ENCODE measurements around the gene USP4.

Gene USP4

GRCh38 chr3:49305608-49306007, 34.2 kb downstream of the USP4 start:
- ATAC-seq (replicated peaks; ENCODE audit: extremely low read depth, poor library complexity, severe bottlenecking) = no peak
- Mint-ChIP-seq H3K27me3 (no peaks in the 10 kb centered on the region), H3K4me1 (peaks cover 5% of the 10 kb centered on the region), H3K9me3 (no peaks in the 10 kb centered on the region), H3K4me3 (no peak overlapping the region), H3K36me3 (ENCODE audit: insufficient read depth) (peaks cover 61% of the 10 kb centered on the region), H3K27ac (ENCODE audit: low read depth) (no peak overlapping the region)
- DNase-seq (ENCODE audit: low spot score in 2 of 2) = no peak

- Mint-ChIP-seq H3K4me3 (no peak overlapping the region), H3K27ac (ENCODE audit: low read depth) (no peak overlapping the region), H3K36me3 (ENCODE audit: insufficient read depth) (peaks cover 67% of the 10 kb centered on the region), H3K27me3 (no peaks in the 10 kb centered on the region), H3K9me3 (no peaks in the 10 kb centered on the region), H3K4me1 (peaks cover 5% of the 10 kb centered on the region)
- DNase-seq (ENCODE audit: low spot score in 2 of 2) (no peak), ATAC-seq (replicated peaks; ENCODE audit: extremely low read depth, poor library complexity, severe bottlenecking) (no peak)
Observed at GRCh38 chr3:49302613-49303012, 37.2 kb downstream of the USP4 start.

- DNase-seq (ENCODE audit: low spot score in 2 of 2) (no peak), ATAC-seq (replicated peaks; ENCODE audit: extremely low read depth, poor library complexity, severe bottlenecking) (no peak)
- Mint-ChIP-seq H3K9me3 (no peaks in the 10 kb centered on the region), H3K4me1 (peaks cover 9% of the 10 kb centered on the region), H3K27ac (ENCODE audit: low read depth) (no peak overlapping the region), H3K27me3 (no peaks in the 10 kb centered on the region), H3K4me3 (no peak overlapping the region), H3K36me3 (ENCODE audit: insufficient read depth) (peaks cover 66% of the 10 kb centered on the region)
Observed at GRCh38 chr3:49300595-49300994, 39.3 kb downstream of the USP4 start.

- Mint-ChIP-seq H3K4me3 (no peak overlapping the region), H3K36me3 (ENCODE audit: insufficient read depth) (peaks cover 68% of the 10 kb centered on the region), H3K27ac (ENCODE audit: low read depth) (no peak overlapping the region), H3K9me3 (no peaks in the 10 kb centered on the region), H3K4me1 (peaks cover 9% of the 10 kb centered on the region), H3K27me3 (no peaks in the 10 kb centered on the region)
- DNase-seq (ENCODE audit: low spot score in 2 of 2) (no peak), ATAC-seq (replicated peaks; ENCODE audit: extremely low read depth, poor library complexity, severe bottlenecking) (no peak)
Observed at GRCh38 chr3:49298511-49298910, 41.3 kb downstream of the USP4 start.

- no peak overlapping the region for H3K4me3 Mint-ChIP-seq
- peak overlapping the region; percentile 52 for H3K27ac Mint-ChIP-seq (ENCODE audit: low read depth)
- no peaks in the 10 kb centered on the region for H3K9me3 Mint-ChIP-seq
- peaks cover 5% of the 10 kb centered on the region for H3K4me1 Mint-ChIP-seq
- H3K36me3 Mint-ChIP-seq (ENCODE audit: insufficient read depth) = peaks cover 80% of the 10 kb centered on the region
- H3K27me3 Mint-ChIP-seq = no peaks in the 10 kb centered on the region
- DNase-seq (ENCODE audit: low spot score in 2 of 2) = no peak
- no peak for ATAC-seq (replicated peaks; ENCODE audit: extremely low read depth, poor library complexity, severe bottlenecking)
Observed at GRCh38 chr3:49296781-49297411, 43.0 kb downstream of the USP4 start.

GRCh38 chr3:49295489-49296058, 44.3 kb downstream of the USP4 start:
- H3K27me3 Mint-ChIP-seq = no peaks in the 10 kb centered on the region
- H3K27ac Mint-ChIP-seq (ENCODE audit: low read depth) = peak overlapping the region; percentile 22
- peaks cover 83% of the 10 kb centered on the region for H3K36me3 Mint-ChIP-seq (ENCODE audit: insufficient read depth)
- H3K4me3 Mint-ChIP-seq = no peak overlapping the region
- H3K9me3 Mint-ChIP-seq = no peaks in the 10 kb centered on the region
- H3K4me1 Mint-ChIP-seq = peaks cover 5% of the 10 kb centered on the region
- DNase-seq (ENCODE audit: low spot score in 2 of 2) (no peak), ATAC-seq (replicated peaks; ENCODE audit: extremely low read depth, poor library complexity, severe bottlenecking) (no peak)

- peaks cover 5% of the 10 kb centered on the region for H3K4me1 Mint-ChIP-seq
- peaks cover 80% of the 10 kb centered on the region for H3K36me3 Mint-ChIP-seq (ENCODE audit: insufficient read depth)
- no peak overlapping the region for H3K27ac Mint-ChIP-seq (ENCODE audit: low read depth)
- H3K4me3 Mint-ChIP-seq = no peak overlapping the region
- ATAC-seq (replicated peaks; ENCODE audit: extremely low read depth, poor library complexity, severe bottlenecking) = no peak
- no peak for DNase-seq (ENCODE audit: low spot score in 2 of 2)
- H3K9me3 Mint-ChIP-seq = no peaks in the 10 kb centered on the region
- H3K27me3 Mint-ChIP-seq = no peaks in the 10 kb centered on the region
Observed at GRCh38 chr3:49294343-49294742, 45.5 kb downstream of the USP4 start.

- Mint-ChIP-seq H3K27me3 (no peaks in the 10 kb centered on the region), H3K4me1 (no peaks in the 10 kb centered on the region), H3K4me3 (no peak overlapping the region), H3K9me3 (no peaks in the 10 kb centered on the region), H3K36me3 (ENCODE audit: insufficient read depth) (peaks cover 64% of the 10 kb centered on the region), H3K27ac (ENCODE audit: low read depth) (no peak overlapping the region)
- DNase-seq (ENCODE audit: low spot score in 2 of 2) = no peak
- ATAC-seq (replicated peaks; ENCODE audit: extremely low read depth, poor library complexity, severe bottlenecking) = no peak
Observed at GRCh38 chr3:49283997-49284396, 55.9 kb downstream of the USP4 start.

GRCh38 chr3:49279376-49279775, 60.5 kb downstream of the USP4 start:
- ATAC-seq (replicated peaks; ENCODE audit: extremely low read depth, poor library complexity, severe bottlenecking) = no peak
- H3K27me3 Mint-ChIP-seq = no peaks in the 10 kb centered on the region
- peaks cover 42% of the 10 kb centered on the region for H3K36me3 Mint-ChIP-seq (ENCODE audit: insufficient read depth)
- H3K4me3 Mint-ChIP-seq = no peak overlapping the region
- DNase-seq (ENCODE audit: low spot score in 2 of 2) = no peak
- H3K9me3 Mint-ChIP-seq = no peaks in the 10 kb centered on the region
- H3K27ac Mint-ChIP-seq (ENCODE audit: low read depth) = no peak overlapping the region
- peaks cover 19% of the 10 kb centered on the region for H3K4me1 Mint-ChIP-seq

GRCh38 chr3:49278548-49278947, 61.3 kb downstream of the USP4 start:
- Mint-ChIP-seq H3K4me3 (no peak overlapping the region), H3K36me3 (ENCODE audit: insufficient read depth) (peaks cover 35% of the 10 kb centered on the region)

GRCh38 chr3:49277383-49277775, 62.5 kb downstream of the USP4 start:
- H3K4me1 Mint-ChIP-seq = peaks cover 19% of the 10 kb centered on the region
- no peaks in the 10 kb centered on the region for H3K9me3 Mint-ChIP-seq
- peak overlapping the region; percentile 87 for H3K27ac Mint-ChIP-seq (ENCODE audit: low read depth)
- H3K27me3 Mint-ChIP-seq = no peaks in the 10 kb centered on the region
- DNase-seq (ENCODE audit: low spot score in 2 of 2) (no peak), ATAC-seq (replicated peaks; ENCODE audit: extremely low read depth, poor library complexity, severe bottlenecking) (no peak)
- peak overlapping the region; percentile 87 for H3K4me3 Mint-ChIP-seq
- peaks cover 29% of the 10 kb centered on the region for H3K36me3 Mint-ChIP-seq (ENCODE audit: insufficient read depth)

More at GRCh38 chr3:49278548-49278947, 61.3 kb downstream of the USP4 start:
- Mint-ChIP-seq H3K4me1 (peaks cover 19% of the 10 kb centered on the region), H3K9me3 (no peaks in the 10 kb centered on the region), H3K27me3 (no peaks in the 10 kb centered on the region), H3K27ac (ENCODE audit: low read depth) (peak overlapping the region; percentile 38)
- no peak for ATAC-seq (replicated peaks; ENCODE audit: extremely low read depth, poor library complexity, severe bottlenecking)
- no peak for DNase-seq (ENCODE audit: low spot score in 2 of 2)

GRCh38 chr3:49276475-49277382, 63.1 kb downstream of the USP4 start, which contains the start of gene C3orf62:
TSS of gene C3orf62 (minus strand) at chr3:49277232. CDS start at chr3:49276872, 360 bp downstream.
- ATAC-seq (replicated peaks; ENCODE audit: extremely low read depth, poor library complexity, severe bottlenecking) (peak; percentile 80), DNase-seq (ENCODE audit: low spot score in 2 of 2) (peak; percentile 41)
- Mint-ChIP-seq H3K27ac (ENCODE audit: low read depth) (peak within 1 kb of the TSS; percentile 87), H3K4me3 (peak within 1 kb of the TSS; percentile 87), H3K9me3 (no peaks in the 10 kb centered on the region), H3K4me1 (peaks cover 19% of the 10 kb centered on the region), H3K27me3 (no peaks in the 10 kb centered on the region), H3K36me3 (ENCODE audit: insufficient read depth) (peaks cover 29% of the 10 kb centered on the region)

All from central memory CD8-positive, alpha-beta T cell (primary cell).